ENCODE data around the gene RWDD3. TPM values are rescaled to one million over a fixed set of nuclear protein-coding genes. Genes with fewer than 3 reads are reported as not detected.

The RWDD3 gene
- total RNA-seq, 1 donor from 2014 or later: 24.7 TPM

Other genes with a start within 250 kb of the RWDD3 start
- gene ALG14, start 161.3 kb upstream of the RWDD3 start, total RNA-seq: 3.8 to 5.3 TPM (median 5.0 TPM) in 3 replicates
- 5.1 to 6.2 TPM (median 5.6 TPM) in 3 replicates for gene TLCD4, start 116.9 kb upstream of the RWDD3 start, total RNA-seq